Gastrocnemius medialis (tissue), 4 donors: ENCODE measurements around the gene BCL11A.

ENCODE experiments used
- CTCF ChIP-seq, 5 experiments: fragments of 450-650 bp in 3 of 5; fragments of 200-600 bp in 2 of 5; sonication (generic) in 2 of 5; IDR thresholded peaks in 4 of 5; conservative IDR thresholded peaks in 1 of 5; 1 replicate in 4 of 5; 2 replicates in 1 of 5; pipeline ENCODE4 v1.5.1; 2016 to 2019; ENCODE audit warnings: antibody characterized with exemption in 5 of 5, mild to moderate bottlenecking in 3 of 5, moderate library complexity in 3 of 5
- POLR2A ChIP-seq, 2 donors: fragments of 450-650 bp; IDR thresholded peaks; one replicate each; pipeline ENCODE4 v1.6.1; 2017; ENCODE audit warnings: antibody characterized with exemption in 2 of 2, mild to moderate bottlenecking in 2 of 2, moderate library complexity in 2 of 2

- no peak for TF ChIP-seq CTCF (IDR thresholded peaks at IDR 0.05 in 4 of 5, conservative IDR thresholded peaks at IDR 0.05 in 1 of 5)
- TF ChIP-seq POLR2A (IDR thresholded peaks at IDR 0.05), result no peak
These were observed 48.9 kb upstream of the BCL11A start for GRCh38 chr2:60602388-60602787.
